Measurements from ENCODE around the gene PNMA1.
"Not testable (repeated sequence)": the region's sequence is repeated elsewhere in the genome, so short reads cannot be mapped to it uniquely, and the experiment has no call there.

PNMA1 gene

DNA sequence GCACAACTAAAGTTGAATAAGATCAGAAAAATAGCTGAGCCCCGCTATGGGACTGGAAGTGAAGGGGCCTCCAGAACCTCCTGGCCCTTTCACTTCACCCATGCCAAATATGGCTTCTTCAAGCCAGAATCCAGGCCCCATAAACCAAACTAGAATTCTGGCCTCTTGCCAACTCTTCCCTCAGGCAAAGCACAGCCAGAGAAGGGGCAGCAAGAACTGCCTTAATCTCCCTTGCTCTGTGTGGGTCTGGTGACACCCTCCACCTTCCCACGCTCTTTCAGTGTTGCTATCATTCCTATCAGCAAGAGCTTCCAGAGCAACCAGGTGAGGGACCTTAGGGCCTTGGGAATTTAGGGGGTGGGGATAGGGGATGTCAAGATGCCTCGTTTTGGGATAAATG, 3.1 kb upstream of the PNMA1 start:
- DNase-seq (ENCODE audit: low read depth in 2 of 2), result no peak

DNA sequence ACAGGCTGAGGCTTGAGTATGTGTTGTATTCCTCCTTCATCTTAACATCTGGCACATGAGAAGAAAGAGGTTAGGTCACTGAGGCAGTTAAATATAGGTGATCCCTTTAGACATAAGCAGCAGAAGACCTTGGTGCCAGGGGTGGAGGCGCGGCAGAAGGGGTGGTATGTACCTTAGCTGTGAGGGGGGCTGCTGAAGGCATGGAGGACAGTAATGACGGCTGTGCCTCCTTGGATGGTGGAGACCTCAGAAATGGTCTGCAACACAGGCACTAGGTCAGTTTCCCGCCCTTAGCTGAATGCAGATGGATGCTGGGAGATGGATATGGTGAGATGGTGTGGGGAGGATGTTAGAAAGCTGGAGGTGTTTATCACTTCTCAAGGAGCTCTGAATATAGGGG, 1.5 kb upstream of the PNMA1 start:
- no peak for DNase-seq (ENCODE audit: low read depth in 2 of 2)

DNA sequence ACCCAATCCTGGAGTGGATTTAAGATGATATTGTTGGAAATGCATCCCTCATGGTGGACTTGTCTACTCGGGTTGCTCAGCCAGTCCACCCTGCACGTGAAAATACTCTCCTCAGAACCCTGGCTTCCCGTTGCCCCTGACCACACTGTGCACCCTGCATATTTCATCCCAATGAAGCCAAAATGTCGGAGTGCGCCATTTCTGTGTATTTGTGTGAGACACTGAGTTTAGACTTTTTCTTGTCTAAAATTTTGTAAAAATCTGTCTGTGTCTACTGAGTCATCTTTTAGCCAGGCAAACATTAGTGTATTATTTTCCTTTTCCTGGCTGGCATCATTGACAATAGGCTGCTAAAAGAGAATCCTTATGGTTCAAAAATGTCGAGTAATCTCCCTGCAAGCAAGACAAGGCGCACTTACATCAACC, 485 bp upstream of the PNMA1 start:
- no peak for DNase-seq (ENCODE audit: low read depth in 2 of 2)

DNA sequence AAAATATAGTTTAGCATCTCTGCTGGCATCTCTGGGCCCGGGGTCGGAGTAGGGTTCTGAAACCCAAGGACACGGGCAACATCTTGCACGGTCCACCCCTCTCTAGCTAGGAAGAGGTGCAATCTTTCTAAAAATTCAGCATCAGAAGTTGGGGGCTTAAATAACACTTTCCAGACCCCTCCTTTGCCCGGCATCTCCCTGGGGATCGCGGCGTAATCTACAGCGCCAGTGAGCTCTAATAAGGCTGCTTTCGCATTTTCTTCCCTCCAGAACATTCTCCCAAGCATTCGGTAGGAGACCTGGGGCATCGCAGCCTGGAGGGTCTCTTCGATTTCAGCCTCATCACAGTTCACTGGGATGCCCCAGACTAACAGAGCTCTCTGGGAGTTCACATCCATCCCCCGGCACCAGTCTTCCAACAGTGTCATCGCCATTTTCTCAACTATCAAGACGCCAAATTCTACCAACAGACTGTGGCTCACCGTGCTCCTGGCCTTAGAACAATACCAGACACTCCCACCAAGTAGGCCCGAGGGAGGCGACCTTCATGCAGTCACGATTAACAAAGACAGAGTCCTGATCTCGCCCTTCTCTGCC, 880 bp downstream of the PNMA1 start:
- no peak for DNase-seq (ENCODE audit: low read depth in 2 of 2)

DNA sequence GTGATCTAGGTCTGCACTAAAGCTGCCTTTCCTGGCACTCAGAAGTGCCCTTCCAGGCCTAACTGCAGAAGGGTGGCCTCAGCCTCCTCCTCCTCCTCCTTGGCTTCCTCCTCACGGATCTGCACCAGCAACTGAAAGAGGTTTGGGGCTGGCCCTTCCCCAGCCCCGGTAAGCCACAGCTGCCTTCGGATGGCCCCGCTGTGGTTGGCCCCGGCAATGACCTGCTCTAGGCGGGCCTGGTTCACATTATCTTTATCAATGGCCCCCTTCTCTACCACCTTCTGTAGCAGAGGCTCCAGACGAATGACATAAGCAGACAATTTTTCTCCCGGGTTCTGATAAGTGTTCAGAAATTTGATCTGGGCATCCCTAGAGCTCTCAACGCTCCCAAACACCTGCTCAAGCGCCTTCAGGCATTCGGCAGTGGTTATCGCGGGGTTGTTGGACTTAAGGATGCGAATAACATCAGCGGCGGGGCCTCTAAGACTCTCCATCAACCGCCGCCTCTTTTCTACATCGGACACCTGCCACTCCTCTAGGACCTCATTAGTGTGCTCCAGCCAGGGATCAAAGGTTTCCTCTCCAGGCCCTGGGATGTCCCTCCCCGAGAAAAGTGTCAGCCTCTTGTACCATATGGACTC, 1.5 kb downstream of the PNMA1 start:
- no peak for DNase-seq (ENCODE audit: low read depth in 2 of 2)

DNA sequence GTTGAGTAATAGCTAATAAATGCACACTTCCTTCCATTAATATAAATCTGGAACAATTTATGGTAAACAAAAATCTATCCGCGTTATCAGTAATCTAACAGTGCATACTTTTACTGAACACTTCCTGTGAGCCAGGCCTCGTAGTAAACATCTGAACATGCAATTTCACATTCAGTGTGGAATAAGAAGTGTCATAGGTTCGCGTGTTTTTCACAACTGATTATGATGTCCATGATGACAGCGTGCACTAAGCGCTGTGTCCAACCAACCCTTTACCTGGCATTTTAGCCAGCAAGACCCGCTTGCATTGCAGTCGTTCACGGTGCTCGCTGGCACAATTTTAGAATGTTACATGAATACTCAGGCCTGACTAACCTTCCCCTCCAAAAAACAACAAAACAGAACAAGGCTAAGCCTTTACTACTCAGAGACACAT, 2.1 kb downstream of the PNMA1 start:
- no peak for DNase-seq (ENCODE audit: low read depth in 2 of 2)

DNA sequence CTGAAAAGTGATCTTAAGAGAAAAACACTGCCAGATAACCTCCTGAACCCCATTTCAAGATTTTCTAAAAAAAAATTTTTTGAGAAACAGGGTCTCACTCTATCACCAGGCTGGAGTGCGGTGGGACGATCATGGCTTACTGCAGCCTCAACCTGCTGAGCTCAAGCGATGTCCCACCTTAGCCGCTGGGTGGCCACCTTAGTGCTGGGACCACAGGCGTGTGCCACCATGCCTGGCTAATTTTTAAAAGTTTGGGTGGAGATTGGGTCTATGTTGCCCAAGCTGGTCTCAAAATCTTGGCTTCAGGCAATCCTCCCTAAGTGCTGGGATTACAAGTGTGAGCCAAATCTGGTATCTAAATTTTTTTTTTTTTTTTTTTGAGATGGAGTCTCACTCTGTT, 3.4 kb downstream of the PNMA1 start:
- DNase-seq (ENCODE audit: low read depth in 2 of 2), result no peak

DNA sequence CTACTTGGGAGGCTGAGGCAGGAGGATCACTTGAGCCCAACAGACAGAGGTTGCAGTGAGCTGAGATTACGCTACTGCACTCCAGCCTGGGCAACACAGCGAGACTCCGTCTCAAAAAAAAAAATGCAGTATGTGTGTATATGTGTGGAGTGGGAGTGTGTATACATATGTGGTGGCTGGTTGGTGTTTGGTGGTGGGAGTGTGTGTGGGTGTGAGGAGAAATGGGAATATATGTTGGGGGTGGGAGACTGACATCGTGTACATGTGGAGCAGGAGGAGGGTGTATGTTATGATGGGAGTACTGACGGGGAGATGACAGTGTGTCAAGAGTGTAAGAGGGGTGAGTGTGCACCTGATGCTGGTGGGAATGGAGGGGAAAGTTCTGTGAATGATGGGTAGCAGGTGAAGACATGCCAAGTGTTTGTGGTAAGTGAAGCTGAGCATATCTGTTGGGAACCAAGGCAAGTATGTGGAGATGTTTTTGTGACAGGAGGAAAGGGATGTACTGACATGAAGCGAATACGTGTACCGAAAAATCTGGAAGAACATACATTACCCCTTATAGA, 4.2 kb downstream of the PNMA1 start:
- no peak for DNase-seq (ENCODE audit: low read depth in 2 of 2)

DNA sequence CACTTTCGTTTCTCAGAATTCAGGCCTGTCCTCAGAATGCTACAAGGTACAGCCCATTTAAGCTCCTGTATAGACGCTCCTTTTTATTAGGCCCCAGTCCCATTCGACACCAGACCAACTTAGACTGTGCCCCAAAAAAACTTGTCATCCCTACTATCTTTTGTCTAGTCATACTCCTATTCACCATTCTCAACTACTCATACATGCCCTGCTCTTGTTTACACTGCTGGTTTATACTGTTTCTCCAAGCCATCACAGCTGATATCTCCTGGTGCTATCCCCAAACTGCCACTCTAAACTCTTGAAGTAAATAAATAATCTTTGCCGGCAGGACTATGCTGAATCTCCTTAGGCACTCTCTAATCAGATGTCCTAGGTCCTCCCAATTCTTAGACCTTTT, 6.1 kb downstream of the PNMA1 start:
- not testable (repeated sequence) for DNase-seq (ENCODE audit: low read depth in 2 of 2)

DNA sequence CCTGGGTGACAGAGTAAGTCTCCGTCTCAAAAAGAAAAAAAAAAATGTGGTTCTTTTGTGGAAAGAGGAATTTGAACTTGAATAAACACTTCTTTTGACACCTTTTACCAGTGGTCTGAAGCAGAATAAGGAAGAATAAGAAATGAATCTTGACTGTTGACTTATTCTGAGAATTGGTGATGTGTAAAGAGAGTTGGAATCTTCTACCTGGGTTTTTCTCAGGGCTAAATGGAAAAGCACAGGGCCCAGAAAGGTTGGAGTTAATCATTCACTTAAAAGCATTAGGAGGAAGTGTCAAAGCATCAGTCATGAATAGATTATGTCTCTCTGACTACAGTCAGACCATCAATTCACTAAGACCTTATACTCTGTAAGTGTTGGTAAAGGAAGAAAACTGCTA, 13.9 kb downstream of the PNMA1 start:
- DNase-seq (ENCODE audit: low read depth in 2 of 2), result no peak

DNA sequence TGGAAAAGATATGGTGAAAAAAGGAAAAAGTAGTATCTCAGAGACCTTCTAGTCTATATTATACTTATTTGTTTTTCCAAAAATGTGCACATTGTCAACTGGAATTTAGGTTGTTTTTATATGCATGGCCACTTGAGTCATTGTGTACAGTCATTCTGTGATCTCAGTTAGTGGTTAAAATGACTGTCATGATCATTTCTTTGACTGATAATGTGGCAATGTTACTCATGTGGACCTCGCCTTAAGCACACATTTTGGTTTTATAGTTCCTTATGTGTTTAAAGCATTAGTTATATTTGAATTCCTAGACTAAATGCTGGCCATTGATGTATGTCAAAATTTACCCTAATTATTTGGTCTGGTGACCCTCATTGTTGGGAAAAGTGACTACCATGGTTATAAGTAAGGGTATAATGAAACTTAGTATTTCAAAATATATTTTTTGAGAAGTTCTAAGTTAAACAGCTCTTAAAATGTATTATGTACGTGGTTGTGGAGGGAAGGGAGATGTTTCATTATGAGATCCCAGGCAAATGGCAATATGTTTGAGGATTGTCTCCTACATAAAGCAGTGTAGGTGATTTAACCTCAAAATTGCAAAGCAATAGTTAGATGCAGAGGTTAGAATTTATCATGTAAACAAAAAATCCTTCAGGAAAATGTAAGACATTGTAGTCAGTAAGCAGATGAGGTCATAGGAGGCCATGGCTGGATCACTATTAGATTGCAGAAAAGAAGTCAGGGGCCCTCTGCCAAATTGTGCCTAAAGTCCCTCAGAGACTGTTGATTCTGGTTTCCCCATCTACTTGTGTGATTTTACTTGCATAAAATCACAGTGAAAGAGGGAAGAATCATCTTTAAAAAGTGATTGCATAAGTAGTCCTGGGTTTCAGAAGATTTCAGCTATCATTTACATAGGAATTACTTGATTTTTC, 17.5 kb downstream of the PNMA1 start:
- no peak for DNase-seq (ENCODE audit: low read depth in 2 of 2)

DNA sequence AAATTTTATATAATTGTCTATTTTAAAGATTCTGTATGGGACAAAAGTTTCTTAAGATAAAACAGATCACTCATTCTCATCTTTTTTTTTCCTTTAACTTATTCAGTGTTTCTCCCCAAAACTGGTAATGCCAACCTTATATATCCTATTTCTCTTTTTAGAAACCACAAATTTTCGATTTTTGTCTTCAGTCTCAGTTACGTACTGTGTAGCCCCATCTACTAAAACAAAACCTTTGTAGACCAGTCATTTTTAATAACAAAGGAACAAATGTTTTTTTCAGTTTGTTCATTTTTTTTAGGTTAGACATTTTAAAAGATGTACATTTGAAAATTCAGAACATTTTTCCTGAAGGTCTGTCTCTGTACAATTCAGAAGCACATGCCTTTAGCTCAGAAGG, 18.2 kb downstream of the PNMA1 start:
- DNase-seq (ENCODE audit: low read depth in 2 of 2), result no peak

DNA sequence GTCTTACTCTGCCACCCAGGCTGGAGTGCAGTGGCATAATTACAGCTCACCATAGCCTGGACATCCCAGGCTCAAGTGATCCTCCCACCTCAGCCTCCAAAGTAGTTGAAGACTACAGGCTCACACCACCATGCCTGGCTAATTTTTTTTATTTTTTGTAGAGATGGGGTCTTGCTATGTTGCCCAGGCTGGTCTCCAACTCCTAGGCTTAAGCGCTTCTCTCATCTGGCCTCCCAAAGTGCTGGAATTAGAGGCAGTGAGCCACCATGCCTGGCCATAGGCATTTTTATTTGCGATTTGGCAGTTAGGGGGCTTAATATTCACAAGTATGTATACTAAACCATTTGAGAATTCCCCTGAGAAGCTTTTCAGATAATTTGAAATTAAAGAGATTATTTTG, 19.1 kb downstream of the PNMA1 start:
- DNase-seq (ENCODE audit: low read depth in 2 of 2), result no peak

DNA sequence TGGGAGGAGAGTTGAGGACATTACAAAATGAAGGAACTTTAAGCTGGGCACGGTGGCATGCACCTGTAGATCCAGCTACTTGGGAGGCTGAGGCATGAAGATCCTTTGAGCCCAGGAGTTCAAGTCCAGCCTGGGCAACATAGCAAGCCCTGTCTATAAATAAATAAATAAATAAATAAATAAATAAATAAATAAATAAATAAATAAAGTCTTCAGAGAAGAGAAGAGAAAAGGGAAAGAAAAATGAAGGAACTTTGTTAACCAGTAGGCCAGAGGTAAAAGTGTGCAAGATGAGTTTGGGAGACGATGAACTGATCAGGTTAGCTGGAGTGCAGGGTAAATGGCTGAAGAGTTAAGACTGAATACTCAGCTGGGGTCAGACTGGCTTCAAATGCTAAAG, 20.1 kb downstream of the PNMA1 start:
- no peak for DNase-seq (ENCODE audit: low read depth in 2 of 2)

DNA sequence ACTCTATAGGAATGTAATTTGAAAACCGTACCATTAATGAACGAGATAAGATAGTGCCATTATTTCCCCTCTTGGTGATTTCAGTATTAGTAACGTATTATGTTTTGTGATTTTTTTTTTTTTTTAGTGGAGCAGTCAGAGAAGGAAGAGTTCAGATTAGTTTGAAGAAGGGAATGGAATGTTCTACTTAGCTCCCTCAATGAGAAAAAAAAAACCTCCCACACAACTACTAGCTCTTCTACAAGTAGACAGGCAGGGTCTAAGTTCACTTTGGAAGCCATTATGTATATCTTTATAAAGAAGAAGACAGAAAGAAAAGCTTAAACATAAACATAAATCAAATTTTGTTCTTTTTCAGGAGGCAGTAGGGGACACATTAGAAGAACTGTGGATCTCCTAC, 27.3 kb downstream of the PNMA1 start:
- no peak for DNase-seq (ENCODE audit: low read depth in 2 of 2)

DNA sequence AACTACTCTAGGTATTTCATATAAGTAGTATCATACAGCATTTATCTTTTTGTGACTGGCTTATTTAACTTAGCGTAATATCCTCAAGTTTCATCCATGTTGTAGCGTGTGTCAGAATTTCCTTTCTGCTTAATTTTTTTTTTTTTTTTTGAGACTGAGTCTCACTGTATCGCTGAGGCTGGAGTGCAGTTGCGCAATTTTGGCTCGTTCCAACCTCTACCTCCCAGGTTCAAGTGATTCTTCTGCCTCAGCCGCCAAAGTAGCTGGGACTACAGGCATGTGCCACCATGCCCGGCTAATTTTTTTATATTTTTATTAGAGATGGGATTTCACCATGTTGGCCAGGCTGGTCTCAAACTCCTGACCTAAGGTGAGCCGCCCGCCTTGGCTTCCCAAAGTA, 28.9 kb downstream of the PNMA1 start:
- DNase-seq (ENCODE audit: low read depth in 2 of 2), result no peak

DNA sequence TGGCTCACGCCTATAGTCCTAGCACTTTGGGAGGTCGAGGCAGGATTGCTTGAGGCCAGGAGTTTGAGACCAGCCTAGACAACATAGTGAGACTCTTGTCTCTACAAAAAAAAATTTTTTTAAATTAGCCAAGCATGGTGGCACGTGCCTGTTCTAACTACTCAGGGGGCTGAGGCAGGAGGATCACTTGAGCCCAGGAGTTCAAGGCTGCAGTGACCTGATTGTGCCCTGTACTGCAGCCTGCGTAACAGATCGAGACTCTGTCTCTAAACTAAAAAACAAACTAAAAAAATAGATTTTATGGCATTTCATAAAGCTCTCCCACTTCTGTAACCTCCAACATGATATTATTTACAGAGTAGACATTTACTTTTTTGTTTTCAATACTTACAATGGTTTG, 29.6 kb downstream of the PNMA1 start:
- DNase-seq (ENCODE audit: low read depth in 2 of 2), result no peak

DNA sequence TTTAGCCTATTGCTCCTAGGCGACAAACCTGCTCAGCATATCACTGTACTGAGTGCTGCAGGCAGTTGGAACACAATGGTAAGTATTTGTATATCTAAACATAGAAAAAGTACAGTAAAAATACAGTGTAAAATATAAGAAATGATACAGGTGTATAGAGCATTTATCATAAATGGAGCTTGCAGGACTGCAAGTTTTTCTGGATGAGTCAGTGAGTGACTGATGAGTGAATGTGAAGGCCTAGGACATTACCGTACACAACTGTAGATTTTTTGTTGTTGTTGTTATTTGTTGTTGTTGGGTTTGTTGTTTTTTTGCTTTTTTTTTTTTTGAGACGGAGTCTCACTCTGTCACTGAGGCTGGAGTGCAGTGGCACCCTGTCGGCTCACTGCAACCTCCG, 33.4 kb downstream of the PNMA1 start:
- DNase-seq (ENCODE audit: low read depth in 2 of 2), result no peak

DNA sequence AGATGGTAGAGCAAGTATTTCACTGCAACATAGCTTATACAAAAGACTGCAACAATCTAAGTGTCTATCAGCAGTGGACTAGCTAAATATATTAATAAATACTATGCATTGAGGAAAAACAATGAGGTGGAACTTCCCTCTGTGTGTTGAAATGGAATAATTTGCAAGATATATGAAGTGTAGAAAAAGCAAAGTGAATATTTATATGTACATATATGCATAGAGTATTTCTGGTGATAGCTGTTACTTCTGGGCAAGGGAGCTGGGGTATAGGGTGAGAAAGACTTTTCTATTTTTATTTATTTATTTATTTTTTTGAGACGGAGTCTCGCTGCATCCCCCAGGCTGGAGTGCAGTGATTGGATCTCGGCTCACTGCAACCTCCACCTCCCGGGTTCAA, 35.5 kb downstream of the PNMA1 start:
- no peak for DNase-seq (ENCODE audit: low read depth in 2 of 2)

DNA sequence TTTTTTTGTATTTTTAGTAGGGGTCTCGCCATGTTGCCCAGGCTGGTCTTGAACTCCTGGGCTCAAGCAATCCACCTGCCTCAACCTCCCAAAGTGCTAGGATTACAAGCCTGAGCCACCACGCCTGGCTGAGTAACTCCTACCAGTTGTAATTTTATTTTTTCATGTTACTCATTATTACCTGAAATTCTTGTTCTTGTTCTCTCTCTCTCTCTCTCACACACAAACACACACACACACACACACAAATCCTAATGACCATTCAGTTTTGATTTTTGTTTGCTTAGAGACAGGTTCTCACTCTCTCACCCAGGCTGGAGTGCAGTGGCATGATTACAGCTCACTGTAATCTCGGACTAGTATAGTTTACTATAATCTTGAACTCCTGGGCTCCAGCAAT, 39.2 kb downstream of the PNMA1 start:
- no peak for DNase-seq (ENCODE audit: low read depth in 2 of 2)

DNA sequence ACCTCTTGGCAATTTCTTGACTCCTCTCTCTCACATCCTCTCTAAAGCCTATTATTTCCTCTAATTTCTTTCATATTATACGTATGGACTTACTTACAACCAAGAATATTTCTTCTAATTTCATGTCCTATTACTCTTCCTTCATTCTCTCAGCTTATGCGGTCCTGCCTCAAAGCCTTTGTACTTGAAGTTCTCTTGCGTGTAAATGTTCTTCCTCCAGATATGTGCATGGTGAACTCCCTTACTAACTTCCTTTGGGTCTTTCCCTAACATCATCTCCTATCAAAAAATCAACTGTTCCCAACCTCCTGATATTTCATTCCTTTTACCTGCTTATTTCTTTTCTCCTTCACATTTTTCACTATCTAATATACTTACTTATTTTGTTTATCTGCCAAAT, 46.3 kb downstream of the PNMA1 start:
- DNase-seq (ENCODE audit: low read depth in 2 of 2), result no peak

DNA sequence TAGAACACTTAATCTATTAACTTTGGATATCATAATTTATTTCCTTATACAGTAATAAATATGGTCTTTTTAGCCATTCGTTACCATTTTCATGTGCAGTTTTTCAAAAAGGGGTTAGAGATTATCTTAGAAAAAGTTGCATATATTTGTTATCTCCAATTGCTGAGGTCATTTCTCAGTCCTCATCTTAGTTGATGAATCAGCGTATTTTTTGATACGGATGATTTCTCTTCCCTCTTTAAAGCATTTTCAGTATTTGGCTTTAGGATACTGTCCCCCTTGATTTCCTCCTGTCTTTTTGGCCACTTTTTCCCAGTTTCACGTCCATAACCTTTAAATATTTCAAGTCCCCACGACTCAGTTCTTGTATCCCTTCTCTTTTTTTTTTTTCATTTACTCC, 47.6 kb downstream of the PNMA1 start:
- DNase-seq (ENCODE audit: low read depth in 2 of 2), result no peak

DNA sequence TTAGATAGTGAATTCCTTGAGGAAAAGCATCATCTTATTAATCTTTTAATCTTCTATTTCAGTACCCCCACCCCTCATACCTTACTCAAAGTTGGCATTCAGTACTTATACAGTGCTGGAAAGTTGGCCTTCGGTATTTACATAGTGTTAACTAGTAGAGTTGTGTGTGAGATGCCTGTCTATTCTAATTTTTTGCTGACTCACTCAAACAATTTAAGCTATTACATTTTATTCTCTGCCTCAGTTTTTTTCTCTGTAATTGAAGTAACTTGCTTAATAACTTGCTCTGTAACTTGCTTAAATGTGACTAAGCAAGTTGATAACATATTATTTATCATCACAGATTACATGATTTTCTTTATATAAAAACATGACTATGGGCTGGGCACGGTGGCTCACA, 49.1 kb downstream of the PNMA1 start:
- DNase-seq (ENCODE audit: low read depth in 2 of 2), result no peak
